Measurements from ENCODE around the gene SLC51A. TPM values are rescaled to one million over a fixed set of nuclear protein-coding genes. Genes with fewer than 3 reads are reported as not detected.

Gene SLC51A
- total and polyA plus RNA-seq, 2 of the 13 experiments (the other 11 are each of a cell fraction or from before 2014, with no cell fraction given): 4.3 to 48.8 TPM

DNA sequence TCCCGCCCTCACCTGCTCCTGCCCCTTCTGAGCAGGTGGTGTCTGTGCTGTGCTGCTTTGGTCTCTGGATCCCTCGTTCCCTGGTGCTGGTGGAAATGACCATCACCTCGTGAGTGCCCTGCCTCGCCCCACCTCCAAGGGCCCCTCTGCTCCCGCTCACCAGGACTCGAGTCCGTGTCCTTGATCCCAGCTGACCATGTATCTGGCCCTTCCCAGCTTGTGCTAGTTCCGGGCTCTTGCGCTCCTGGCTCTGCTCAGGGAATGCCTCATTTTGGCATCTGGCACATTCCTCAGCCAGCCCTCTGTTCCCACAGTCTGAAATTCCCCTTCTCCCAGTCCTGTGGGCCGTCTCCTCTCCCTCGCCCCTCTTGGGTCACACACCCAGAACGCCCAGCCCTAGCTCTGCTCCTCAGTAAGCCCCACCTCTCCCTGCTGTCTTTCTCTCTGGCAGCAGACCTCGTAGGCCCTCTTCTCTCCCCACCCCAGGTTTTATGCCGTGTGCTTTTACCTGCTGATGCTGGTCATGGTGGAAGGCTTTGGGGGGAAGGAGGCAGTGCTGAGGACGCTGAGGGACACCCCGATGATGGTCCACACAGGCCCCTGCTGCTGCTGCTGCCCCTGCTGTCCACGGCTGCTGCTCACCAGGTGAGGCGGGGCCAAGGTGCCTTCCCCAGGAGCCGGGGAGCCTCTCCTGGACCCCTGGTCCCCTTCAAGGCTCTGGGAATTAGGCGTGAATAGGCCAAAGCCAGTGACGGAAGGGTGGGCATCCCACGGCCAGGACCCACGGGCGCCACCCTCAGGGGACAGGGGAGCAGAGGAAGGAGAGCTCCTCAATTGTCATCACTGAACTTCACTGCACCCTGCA, 11.5 kb downstream of the SLC51A start (continued):
- TF ChIP-seq, protein P1, sequence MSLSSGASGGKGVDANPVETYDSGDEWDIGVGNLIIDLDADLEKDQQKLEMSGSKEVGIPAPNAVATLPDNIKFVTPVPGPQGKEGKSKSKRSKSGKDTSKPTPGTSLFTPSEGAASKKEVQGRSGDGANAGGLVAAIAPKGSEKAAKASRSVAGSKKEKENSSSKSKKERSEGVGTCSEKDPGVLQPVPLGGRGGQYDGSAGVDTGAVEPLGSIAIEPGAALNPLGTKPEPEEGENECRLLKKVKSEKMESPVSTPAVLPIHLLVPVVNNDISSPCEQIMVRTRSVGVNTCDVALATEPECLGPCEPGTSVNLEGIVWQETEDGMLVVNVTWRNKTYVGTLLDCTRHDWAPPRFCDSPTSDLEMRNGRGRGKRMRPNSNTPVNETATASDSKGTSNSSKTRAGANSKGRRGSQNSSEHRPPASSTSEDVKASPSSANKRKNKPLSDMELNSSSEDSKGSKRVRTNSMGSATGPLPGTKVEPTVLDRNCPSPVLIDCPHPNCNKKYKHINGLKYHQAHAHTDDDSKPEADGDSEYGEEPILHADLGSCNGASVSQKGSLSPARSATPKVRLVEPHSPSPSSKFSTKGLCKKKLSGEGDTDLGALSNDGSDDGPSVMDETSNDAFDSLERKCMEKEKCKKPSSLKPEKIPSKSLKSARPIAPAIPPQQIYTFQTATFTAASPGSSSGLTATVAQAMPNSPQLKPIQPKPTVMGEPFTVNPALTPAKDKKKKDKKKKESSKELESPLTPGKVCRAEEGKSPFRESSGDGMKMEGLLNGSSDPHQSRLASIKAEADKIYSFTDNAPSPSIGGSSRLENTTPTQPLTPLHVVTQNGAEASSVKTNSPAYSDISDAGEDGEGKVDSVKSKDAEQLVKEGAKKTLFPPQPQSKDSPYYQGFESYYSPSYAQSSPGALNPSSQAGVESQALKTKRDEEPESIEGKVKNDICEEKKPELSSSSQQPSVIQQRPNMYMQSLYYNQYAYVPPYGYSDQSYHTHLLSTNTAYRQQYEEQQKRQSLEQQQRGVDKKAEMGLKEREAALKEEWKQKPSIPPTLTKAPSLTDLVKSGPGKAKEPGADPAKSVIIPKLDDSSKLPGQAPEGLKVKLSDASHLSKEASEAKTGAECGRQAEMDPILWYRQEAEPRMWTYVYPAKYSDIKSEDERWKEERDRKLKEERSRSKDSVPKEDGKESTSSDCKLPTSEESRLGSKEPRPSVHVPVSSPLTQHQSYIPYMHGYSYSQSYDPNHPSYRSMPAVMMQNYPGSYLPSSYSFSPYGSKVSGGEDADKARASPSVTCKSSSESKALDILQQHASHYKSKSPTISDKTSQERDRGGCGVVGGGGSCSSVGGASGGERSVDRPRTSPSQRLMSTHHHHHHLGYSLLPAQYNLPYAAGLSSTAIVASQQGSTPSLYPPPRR (CRISPR knock-in tag; IDR thresholded peaks at IDR 0.05; ENCODE audit: borderline replicate concordance): peak; percentile 53; the same call in 1 of the 2 replicates
- TF ChIP-seq FOXK2 (IDR thresholded peaks at IDR 0.05): no peak
- TF ChIP-seq SMAD1 (CRISPR knock-in tag; IDR thresholded peaks at IDR 0.05; ENCODE audit: borderline replicate concordance, low read depth): peak; percentile 90; the same call in 1 of the 2 replicates
- no peak for TF ChIP-seq TCF7L2 (IDR thresholded peaks at IDR 0.05; ENCODE audit: low read depth, low read length)
- peak; percentile 68 for TF ChIP-seq ZNF430 (CRISPR knock-in tag; IDR thresholded peaks at IDR 0.05)
- 0 out of 2 replicates have a peak, but pooled peaks have one; percentile 23 for TF ChIP-seq ZFP41 (CRISPR knock-in tag; IDR thresholded peaks at IDR 0.05; ENCODE audit: borderline replicate concordance)
- TF ChIP-seq, protein P2, sequence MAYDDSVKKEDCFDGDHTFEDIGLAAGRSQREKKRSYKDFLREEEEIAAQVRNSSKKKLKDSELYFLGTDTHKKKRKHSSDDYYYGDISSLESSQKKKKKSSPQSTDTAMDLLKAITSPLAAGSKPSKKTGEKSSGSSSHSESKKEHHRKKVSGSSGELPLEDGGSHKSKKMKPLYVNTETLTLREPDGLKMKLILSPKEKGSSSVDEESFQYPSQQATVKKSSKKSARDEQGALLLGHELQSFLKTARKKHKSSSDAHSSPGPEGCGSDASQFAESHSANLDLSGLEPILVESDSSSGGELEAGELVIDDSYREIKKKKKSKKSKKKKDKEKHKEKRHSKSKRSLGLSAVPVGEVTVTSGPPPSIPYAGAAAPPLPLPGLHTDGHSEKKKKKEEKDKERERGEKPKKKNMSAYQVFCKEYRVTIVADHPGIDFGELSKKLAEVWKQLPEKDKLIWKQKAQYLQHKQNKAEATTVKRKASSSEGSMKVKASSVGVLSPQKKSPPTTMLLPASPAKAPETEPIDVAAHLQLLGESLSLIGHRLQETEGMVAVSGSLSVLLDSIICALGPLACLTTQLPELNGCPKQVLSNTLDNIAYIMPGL (CRISPR knock-in tag; IDR thresholded peaks at IDR 0.05; ENCODE audit: borderline replicate concordance in 1 of 2, low read depth in 1 of 2): 0 out of 4 replicates have a peak, but pooled peaks of 1 of the 2 experiments have one; percentile 25
- TF ChIP-seq YEATS4 (CRISPR knock-in tag; IDR thresholded peaks at IDR 0.05; ENCODE audit: borderline replicate concordance): 0 out of 2 replicates have a peak, but pooled peaks have one; percentile 49
- TF ChIP-seq DRAP1 (CRISPR knock-in tag; IDR thresholded peaks at IDR 0.05): no peak
- TF ChIP-seq, protein P3, sequence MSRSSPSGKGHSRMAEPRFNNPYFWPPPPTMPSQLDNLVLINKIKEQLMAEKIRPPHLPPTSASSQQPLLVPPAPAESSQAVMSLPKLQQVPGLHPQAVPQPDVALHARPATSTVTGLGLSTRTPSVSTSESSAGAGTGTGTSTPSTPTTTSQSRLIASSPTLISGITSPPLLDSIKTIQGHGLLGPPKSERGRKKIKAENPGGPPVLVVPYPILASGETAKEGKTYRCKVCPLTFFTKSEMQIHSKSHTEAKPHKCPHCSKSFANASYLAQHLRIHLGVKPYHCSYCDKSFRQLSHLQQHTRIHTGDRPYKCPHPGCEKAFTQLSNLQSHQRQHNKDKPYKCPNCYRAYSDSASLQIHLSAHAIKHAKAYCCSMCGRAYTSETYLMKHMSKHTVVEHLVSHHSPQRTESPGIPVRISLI (CRISPR knock-in tag; IDR thresholded peaks at IDR 0.05; ENCODE audit: borderline replicate concordance): peak; percentile 43; the same call in 1 of the 2 replicates
- TF ChIP-seq SKIL (CRISPR knock-in tag; IDR thresholded peaks at IDR 0.05; ENCODE audit: borderline replicate concordance): peak; percentile 69; the same call in 1 of the 2 replicates
- TF ChIP-seq KLF6 (CRISPR knock-in tag; IDR thresholded peaks at IDR 0.05): 0 out of 2 replicates have a peak, but pooled peaks have one; percentile 47
- peak; percentile 46; the same call in 1 of the 2 replicates for TF ChIP-seq HNF4G (IDR thresholded peaks at IDR 0.05; ENCODE audit: borderline replicate concordance, low read depth, low read length)
- peak; percentile 70; the same call in 1 of the 2 replicates for TF ChIP-seq HNF4G (CRISPR knock-in tag; IDR thresholded peaks at IDR 0.05; ENCODE audit: borderline replicate concordance, low read depth)
- TF ChIP-seq NCOA2 (CRISPR knock-in tag; IDR thresholded peaks at IDR 0.05): peak; percentile 51; the same call in 1 of the 2 replicates
- peak; percentile 52; the same call in 1 of the 2 replicates for TF ChIP-seq HMG20A (CRISPR knock-in tag; IDR thresholded peaks at IDR 0.05; ENCODE audit: borderline replicate concordance)
- peak; percentile 80 for TF ChIP-seq GATAD2A (CRISPR knock-in tag; IDR thresholded peaks at IDR 0.05)
